Kidney (tissue), 14 donors: Measurements from ENCODE around the gene AKR7A3. TPM values are rescaled to one million over a fixed set of nuclear protein-coding genes. Genes with fewer than 3 reads are reported as not detected.
"Not testable (repeated sequence)": the region's sequence is repeated elsewhere in the genome, so short reads cannot be mapped to it uniquely, and the experiment has no call there.

Experiments used
- DNase-seq, 5 donors: peaks; one replicate each; pipeline ENCODE4 v3.0.0-alpha.2; 2013 to 2020
- FAIRE-seq: peaks from 2 replicates; lab custom pipeline; 2012; peaks lifted over from hg19 to GRCh38; lab: Jason Lieb, UNC
- H3K27ac ChIP-seq, 2 donors: one replicate each; pipeline ENCODE4 v1.7.0; 2013; ENCODE audit warnings: low read depth in 2 of 2, low read length in 2 of 2, inconsistent platforms in 1 of 2
- H3K27me3 ChIP-seq: one replicate; pipeline ENCODE4 v1.7.1; 2013; ENCODE audit warnings: low read length, inconsistent platforms; ENCODE audit not compliant: control insufficient read depth, insufficient read depth
- H3K36me3 ChIP-seq, 3 donors: one replicate each; pipeline versions ENCODE4 v1.7.0 to v1.7.1; 2013; ENCODE audit warnings: low read length in 3 of 3, control low read depth in 1 of 3, inconsistent platforms in 1 of 3; ENCODE audit not compliant: insufficient read depth in 3 of 3, control insufficient read depth in 2 of 3
- H3K4me1 ChIP-seq, 3 donors: one replicate each; pipeline versions ENCODE4 v1.7.0 to v1.7.1; 2013; ENCODE audit warnings: low read length in 3 of 3, inconsistent platforms in 1 of 3, low read depth in 1 of 3; ENCODE audit not compliant: control insufficient read depth in 2 of 3, insufficient read depth in 2 of 3
- H3K4me3 ChIP-seq, 3 donors: one replicate each; pipeline versions ENCODE4 v1.7.0 to v1.8.1; 2013; ENCODE audit warnings: low read length in 3 of 3, control low read depth in 1 of 3, inconsistent platforms in 1 of 3
- H3K9ac ChIP-seq, 3 donors: one replicate each; pipeline versions ENCODE4 v1.7.0 to v1.7.1; 2013; ENCODE audit warnings: low read length in 3 of 3, control low read depth in 1 of 3, inconsistent platforms in 1 of 3
- H3K9me3 ChIP-seq, 3 donors: one replicate each; pipeline versions ENCODE4 v1.7.0 to v1.7.1; 2013; ENCODE audit warnings: low read length in 3 of 3, control low read depth in 1 of 3, inconsistent platforms in 1 of 3; ENCODE audit not compliant: control insufficient read depth in 2 of 3, insufficient read depth in 1 of 3
- CTCF ChIP-seq: IDR thresholded peaks from 3 replicates; pipeline ENCODE4 v1.5.1; 2012; ENCODE audit warnings: mild to moderate bottlenecking, moderate library complexity, borderline replicate concordance; ENCODE audit not compliant: insufficient read depth; ENCODE audit errors: extremely low read depth
- intact Hi-C: fragments of 100-400 bp; cut with DNase I; formaldehyde crosslinking; loops from one replicate; pipeline ENCODE4 v1.11.1; 2022
- polyA plus RNA-seq: library from polyadenylated mRNA; stranded (reverse); fragments of 350-450 nt; fragmentation: Illumina TruSeq; extraction: RNeasy Lipid Tissue Mini Kit (QIAGEN cat#74804); gene quantifications from one replicate; pipeline ENCODE4 v1.2.3, GENCODE V29; 2014; ENCODE audit warnings: low read depth, low replicate concordance; ENCODE audit not compliant: insufficient read depth
- total RNA-seq: library from RNA; stranded (reverse); fragmentation: NEBNext Ultra II Directional; extraction: Animal tissue kit (Norgen Biotek cat#: 25700); gene quantifications from one replicate; pipeline ENCODE4 v1.2.1, GENCODE V29; 2021
- donor health status: control.
- donor health status: control.
- donor health status: control.
- donor health status: control.
- donor health status: control.
- donor health status: DM: yes; HTN: yes; CAD: no.
- donor health status: Normal renal cell carcinoma (clear cell type).

The AKR7A3 gene
- total and polyA plus RNA-seq, 2 donors from 2014 or later = 6.2 to 108 TPM

GRCh38 chr1:19258353-19258752 is 30.2 kb downstream of the AKR7A3 start:
- no peaks in the 10 kb centered on the region for H3K27me3 ChIP-seq
- FAIRE-seq (no peak), DNase-seq (no peak)
- H3K27ac ChIP-seq = no peak overlapping the region
- H3K9me3 ChIP-seq = no peaks in the 10 kb centered on the region
- intact Hi-C loops = no loop called here
- peaks cover 0 to 2% (median under 1%) of the 10 kb centered on the region in 3 donors for H3K4me1 ChIP-seq
- H3K4me3 ChIP-seq = no peak overlapping the region
- TF ChIP-seq CTCF = no peak
- H3K36me3 ChIP-seq = peaks cover 3 to 34% (median 18%) of the 10 kb centered on the region in 3 donors
- no peak overlapping the region for H3K9ac ChIP-seq

DNA sequence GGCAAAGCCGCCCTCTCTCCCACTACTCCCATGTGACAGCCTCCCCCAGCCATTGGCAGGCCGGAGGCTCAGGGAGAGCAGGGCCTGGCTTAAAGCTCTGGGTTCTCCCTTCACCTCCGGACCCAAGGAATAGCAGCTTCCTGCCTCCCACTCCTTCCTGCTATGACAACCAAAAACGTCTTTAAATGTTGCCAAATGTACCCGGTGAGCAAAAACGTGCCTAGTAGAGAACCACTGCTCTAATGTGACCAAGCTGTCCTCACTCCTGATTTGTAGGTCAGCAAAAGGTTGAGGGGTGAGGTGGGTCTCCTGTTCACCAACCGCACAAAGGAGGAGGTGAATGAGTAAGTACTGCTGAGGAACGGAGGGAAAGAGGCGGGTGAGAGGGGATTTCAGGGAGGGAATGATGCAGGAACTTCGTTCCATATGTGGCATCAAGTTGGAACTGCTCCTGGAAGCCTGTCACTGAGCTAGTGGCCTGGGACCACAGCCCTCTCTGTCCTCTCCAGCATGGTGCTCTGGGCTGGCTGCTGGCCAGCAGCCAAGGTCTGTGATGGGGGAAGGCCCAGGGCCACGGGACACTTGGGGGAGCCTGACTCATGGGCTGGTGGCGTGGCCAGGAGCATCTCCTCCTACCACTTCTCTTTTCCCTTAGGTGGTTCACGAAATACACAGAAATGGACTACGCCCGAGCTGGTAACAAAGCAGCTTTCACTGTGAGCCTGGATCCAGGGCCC is 31.2 kb downstream of the AKR7A3 start:
- intact Hi-C loops = no loop called here
- Histone ChIP-seq H3K9ac (no peak overlapping the region), H3K4me1 (peaks cover 0 to 9% (median 4%) of the 10 kb centered on the region in 3 donors), H3K27ac (no peak overlapping the region), H3K36me3 (peaks cover 3 to 34% (median 18%) of the 10 kb centered on the region in 3 donors), H3K9me3 (no peaks in the 10 kb centered on the region), H3K4me3 (no peak overlapping the region), H3K27me3 (no peaks in the 10 kb centered on the region)
- no peak for TF ChIP-seq CTCF
- no peak for DNase-seq
- FAIRE-seq = no peak

- H3K36me3 ChIP-seq = peaks cover 3 to 29% (median 18%) of the 10 kb centered on the region in 3 donors
These were observed 32.3 kb downstream of the AKR7A3 start for GRCh38 chr1:19256301-19256700.

DNA sequence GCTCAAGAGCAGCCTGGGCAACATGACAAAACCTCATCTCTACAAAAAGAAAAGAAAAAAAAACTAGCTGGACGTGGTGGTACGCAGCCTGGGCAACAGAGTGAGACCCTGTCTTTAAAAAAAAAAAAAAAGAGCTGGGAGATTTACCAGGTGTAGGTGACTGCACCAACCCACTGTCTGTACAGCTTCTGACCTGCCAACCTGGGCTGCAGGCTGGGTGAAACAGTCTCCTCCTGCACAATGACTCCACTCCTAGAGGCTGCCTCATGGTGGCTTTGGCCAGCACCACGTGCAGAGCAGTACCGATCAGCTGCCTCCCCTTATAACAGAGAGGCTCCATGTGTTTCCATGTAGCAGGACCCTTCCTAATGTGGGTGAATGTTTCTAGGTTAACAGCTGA is 33.3 kb downstream of the AKR7A3 start:
- no peaks in the 10 kb centered on the region for H3K9me3 ChIP-seq
- FAIRE-seq = no peak
- intact Hi-C loops = no loop called here
- peaks cover 3 to 29% (median 16%) of the 10 kb centered on the region in 3 donors for H3K36me3 ChIP-seq
- H3K27ac ChIP-seq = no peak overlapping the region
- H3K27me3 ChIP-seq = no peaks in the 10 kb centered on the region
- no peak for DNase-seq
- H3K4me1 ChIP-seq = peaks cover 4 to 16% (median 12%) of the 10 kb centered on the region in 3 donors
- H3K9ac ChIP-seq = no peak overlapping the region
- no peak for TF ChIP-seq CTCF
- no peak overlapping the region for H3K4me3 ChIP-seq

More at GRCh38 chr1:19256301-19256700, 32.3 kb downstream of the AKR7A3 start:
- FAIRE-seq, H3K4me3 ChIP-seq, intact Hi-C loops, H3K9ac ChIP-seq, H3K27ac ChIP-seq, DNase-seq, H3K27me3 ChIP-seq, H3K9me3 ChIP-seq, H3K4me1 ChIP-seq: not testable (repeated sequence)
